ENCODE measurements around the gene NPVF.
A peak's percentile ranks its signal among the peaks of the same experiment; 100 is the strongest.

The NPVF gene

GRCh38 chr7:25259487-25260243, 31.4 kb upstream of the NPVF start:
- no peak overlapping the region for H3K4me3 ChIP-seq (ENCODE audit: low read length)
- DNase-seq (ENCODE audit: low read depth) = peak; percentile 80
- peak; percentile 88 for TF ChIP-seq CTCF (IDR thresholded peaks at IDR 0.05; ENCODE audit: insufficient read depth, low read depth, low read length, missing control alignments)

GRCh38 chr7:25256333-25256819, 28.1 kb upstream of the NPVF start:
- no peak for DNase-seq (ENCODE audit: low read depth)
- no peak overlapping the region for H3K4me3 ChIP-seq (ENCODE audit: low read length)
- no peak for TF ChIP-seq CTCF (IDR thresholded peaks at IDR 0.05; ENCODE audit: insufficient read depth, low read depth, low read length, missing control alignments)

GRCh38 chr7:25255611-25256332, 27.5 kb upstream of the NPVF start:
- DNase-seq (ENCODE audit: low read depth) = no peak
- H3K4me3 ChIP-seq (ENCODE audit: low read length) = no peak overlapping the region
- no peak for TF ChIP-seq CTCF (IDR thresholded peaks at IDR 0.05; ENCODE audit: insufficient read depth, low read depth, low read length, missing control alignments)

- no peak overlapping the region for H3K4me3 ChIP-seq (ENCODE audit: low read length)
- DNase-seq (ENCODE audit: low read depth) = no peak
- TF ChIP-seq CTCF (IDR thresholded peaks at IDR 0.05; ENCODE audit: insufficient read depth, low read depth, low read length, missing control alignments) = no peak
Observed at GRCh38 chr7:25254604-25255003, 26.3 kb upstream of the NPVF start.

GRCh38 chr7:25253714-25254113, 25.4 kb upstream of the NPVF start:
- no peak overlapping the region for H3K4me3 ChIP-seq (ENCODE audit: low read length)
- DNase-seq (ENCODE audit: low read depth) = no peak
- no peak for TF ChIP-seq CTCF (IDR thresholded peaks at IDR 0.05; ENCODE audit: insufficient read depth, low read depth, low read length, missing control alignments)

GRCh38 chr7:25250386-25250785, 22.1 kb upstream of the NPVF start:
- no peak for TF ChIP-seq CTCF (IDR thresholded peaks at IDR 0.05; ENCODE audit: insufficient read depth, low read depth, low read length, missing control alignments)
- DNase-seq (ENCODE audit: low read depth) = no peak
- H3K4me3 ChIP-seq (ENCODE audit: low read length) = no peak overlapping the region
